GM12878 (cell line): ENCODE results near the gene NLGN3. TPM values are rescaled to one million over a fixed set of nuclear protein-coding genes. Genes with fewer than 3 reads are reported as not detected.

ENCODE experiments used
- CBX3 ChIP-seq: fragments of 200-600 bp; sonication (generic); IDR thresholded peaks from 2 replicates; pipeline ENCODE4 v1.6.1; 2016; ENCODE audit warnings: low read depth, borderline replicate concordance
- PBX3 ChIP-seq: IDR thresholded peaks from 2 replicates; pipeline ENCODE4 v1.6.1; 2011; ENCODE audit warnings: mild to moderate bottlenecking, low read depth, low read length, moderate library complexity; ENCODE audit not compliant: insufficient replicate concordance
- ZNF592 ChIP-seq: fragments of 450-650 bp; IDR thresholded peaks from 2 replicates; pipeline ENCODE4 v1.6.1; 2017; ENCODE audit warnings: mild to moderate bottlenecking, moderate library complexity
- polyA plus RNA-seq, 11 experiments: library from polyadenylated mRNA; depleted of rRNA in 4 of 11; unstranded in 6 of 11; stranded (reverse) in 5 of 11; fragments of >200 nt; fragmentation: Nextera tagmentation in 4 of 11; fragmentation: Illumina TruSeq in 1 of 11; extraction: Ambion mirVana in 4 of 11; extraction: Trizol in 1 of 11; gene quantifications; 1 replicate in 1 of 11; 2 replicates in 10 of 11; pipeline versions ENCODE4 v1.2.1 to v1.2.3, GENCODE V29; 2011 to 2016; ENCODE audit warnings: inconsistent platforms in 2 of 11, missing spikeins in 2 of 11, low read depth in 1 of 11
- total RNA-seq, 4 experiments: library from RNA; depleted of rRNA in 3 of 4; stranded (reverse); fragments of >200 nt in 3 of 4; fragmentation: Illumina TruSeq in 1 of 4; extraction: Trizol in 1 of 4; gene quantifications; 2 replicates each; pipeline versions ENCODE4 v1.2.1 to v1.2.3, GENCODE V29; 2013 to 2021

NLGN3 gene
- total and polyA plus RNA-seq, 10 of the 15 experiments (the other 5 are each of a cell fraction or from before 2014, with no cell fraction given): 0.07 to 0.73 (median 0.28) TPM

DNA sequence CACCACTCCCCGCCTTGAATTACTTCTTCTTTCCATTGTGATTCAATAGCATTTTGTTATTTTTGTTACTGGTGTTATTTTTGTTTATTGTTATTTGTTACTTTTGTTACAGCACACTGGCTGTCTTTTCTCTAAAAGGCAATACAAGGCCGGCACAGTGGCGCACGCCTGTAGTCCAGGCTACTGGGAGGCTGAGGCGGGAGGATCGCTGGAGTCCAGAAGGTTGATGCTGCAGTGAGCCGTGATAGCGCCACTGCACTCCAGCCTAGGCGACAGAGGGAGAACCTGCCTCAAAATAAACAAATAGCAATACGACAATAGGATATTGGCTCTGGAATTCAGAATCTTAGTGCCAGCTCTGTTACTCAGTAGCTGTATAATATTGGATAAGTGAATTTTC, 27.3 kb upstream of the NLGN3 start (continued):
- TF ChIP-seq ZNF592: no peak
- TF ChIP-seq CBX3: no peak
- no peak for TF ChIP-seq PBX3
